Uterus (tissue), 2 donors: Measurements from ENCODE around the gene INSRR.

Source experiments
- POLR2A ChIP-seq, 2 donors: fragments of 450-650 bp; IDR thresholded peaks; one replicate each; pipeline ENCODE4 v1.6.1; 2016; ENCODE audit warnings: antibody characterized with exemption in 2 of 2, mild to moderate bottlenecking in 1 of 2, moderate library complexity in 1 of 2
- TF ChIP-seq, protein P1 (sequence below), 4 experiments: fragments of 200-600 bp in 2 of 4; fragments of 450-650 bp in 2 of 4; sonication (generic) in 2 of 4; IDR thresholded peaks; one replicate each; pipeline ENCODE4 v1.5.1; 2016 to 2019; ENCODE audit warnings: antibody characterized with exemption in 4 of 4, mild to moderate bottlenecking in 2 of 4, moderate library complexity in 1 of 4

DNA sequence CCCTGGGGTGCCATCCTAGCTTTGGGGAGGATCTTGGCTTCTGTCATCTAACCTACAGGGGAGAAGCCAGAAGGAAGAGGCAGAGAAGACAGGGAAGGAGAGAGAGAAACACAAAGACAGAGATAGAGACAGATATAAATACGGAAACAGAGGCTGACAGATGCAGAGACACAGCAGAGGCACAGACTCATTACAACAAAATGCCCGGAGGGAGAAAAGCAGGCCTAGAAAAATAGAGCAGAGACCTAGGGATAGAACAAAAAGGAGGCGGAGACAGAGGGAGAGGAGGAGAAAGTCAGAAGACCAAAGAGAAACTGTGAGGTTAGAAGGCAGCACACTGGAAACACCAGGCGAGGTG lies 36.5 kb upstream of the INSRR start:
- TF ChIP-seq, protein P1, sequence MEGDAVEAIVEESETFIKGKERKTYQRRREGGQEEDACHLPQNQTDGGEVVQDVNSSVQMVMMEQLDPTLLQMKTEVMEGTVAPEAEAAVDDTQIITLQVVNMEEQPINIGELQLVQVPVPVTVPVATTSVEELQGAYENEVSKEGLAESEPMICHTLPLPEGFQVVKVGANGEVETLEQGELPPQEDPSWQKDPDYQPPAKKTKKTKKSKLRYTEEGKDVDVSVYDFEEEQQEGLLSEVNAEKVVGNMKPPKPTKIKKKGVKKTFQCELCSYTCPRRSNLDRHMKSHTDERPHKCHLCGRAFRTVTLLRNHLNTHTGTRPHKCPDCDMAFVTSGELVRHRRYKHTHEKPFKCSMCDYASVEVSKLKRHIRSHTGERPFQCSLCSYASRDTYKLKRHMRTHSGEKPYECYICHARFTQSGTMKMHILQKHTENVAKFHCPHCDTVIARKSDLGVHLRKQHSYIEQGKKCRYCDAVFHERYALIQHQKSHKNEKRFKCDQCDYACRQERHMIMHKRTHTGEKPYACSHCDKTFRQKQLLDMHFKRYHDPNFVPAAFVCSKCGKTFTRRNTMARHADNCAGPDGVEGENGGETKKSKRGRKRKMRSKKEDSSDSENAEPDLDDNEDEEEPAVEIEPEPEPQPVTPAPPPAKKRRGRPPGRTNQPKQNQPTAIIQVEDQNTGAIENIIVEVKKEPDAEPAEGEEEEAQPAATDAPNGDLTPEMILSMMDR (IDR thresholded peaks at IDR 0.05): no peak
- no peak for TF ChIP-seq POLR2A (IDR thresholded peaks at IDR 0.05)
